GM15510 (cell line): Measurements from ENCODE around the gene MMP27.

Source experiments
- POLR2A ChIP-seq: IDR thresholded peaks from 3 replicates; pipeline ENCODE4 v1.6.1; 2011; ENCODE audit warnings: borderline replicate concordance; ENCODE audit not compliant: insufficient read length; ENCODE audit errors: extremely low read depth

Gene MMP27

GRCh38 chr11:102647430-102647829, 58.1 kb downstream of the MMP27 start:
- TF ChIP-seq POLR2A, result no peak

- TF ChIP-seq POLR2A, result no peak
Measured at GRCh38 chr11:102643941-102644340, 61.6 kb downstream of the MMP27 start.
